Breast epithelium (tissue), 3 donors: ENCODE data around the gene TPT1.

Experiments used
- POLR2A ChIP-seq: fragments of 450-650 bp; IDR thresholded peaks from one replicate; pipeline ENCODE4 v1.6.1; 2016; ENCODE audit warnings: antibody characterized with exemption, mild to moderate bottlenecking, moderate library complexity
- POLR2AphosphoS5 ChIP-seq, 3 donors: sonication (generic); formaldehyde crosslinking; IDR thresholded peaks; one replicate each; pipeline ENCODE4 v1.6.1; 2017; ENCODE audit warnings: antibody characterized with exemption in 3 of 3
- TF ChIP-seq, protein P1 (sequence below), 3 donors: fragments of 450-650 bp; IDR thresholded peaks; one replicate each; pipeline ENCODE4 v1.5.1; 2016 to 2017; ENCODE audit warnings: antibody characterized with exemption in 3 of 3, mild to moderate bottlenecking in 3 of 3, moderate library complexity in 3 of 3

GRCh38 chr13:45368571-45368970 lies 27.6 kb upstream of the TPT1 start:
- TF ChIP-seq, protein P1, sequence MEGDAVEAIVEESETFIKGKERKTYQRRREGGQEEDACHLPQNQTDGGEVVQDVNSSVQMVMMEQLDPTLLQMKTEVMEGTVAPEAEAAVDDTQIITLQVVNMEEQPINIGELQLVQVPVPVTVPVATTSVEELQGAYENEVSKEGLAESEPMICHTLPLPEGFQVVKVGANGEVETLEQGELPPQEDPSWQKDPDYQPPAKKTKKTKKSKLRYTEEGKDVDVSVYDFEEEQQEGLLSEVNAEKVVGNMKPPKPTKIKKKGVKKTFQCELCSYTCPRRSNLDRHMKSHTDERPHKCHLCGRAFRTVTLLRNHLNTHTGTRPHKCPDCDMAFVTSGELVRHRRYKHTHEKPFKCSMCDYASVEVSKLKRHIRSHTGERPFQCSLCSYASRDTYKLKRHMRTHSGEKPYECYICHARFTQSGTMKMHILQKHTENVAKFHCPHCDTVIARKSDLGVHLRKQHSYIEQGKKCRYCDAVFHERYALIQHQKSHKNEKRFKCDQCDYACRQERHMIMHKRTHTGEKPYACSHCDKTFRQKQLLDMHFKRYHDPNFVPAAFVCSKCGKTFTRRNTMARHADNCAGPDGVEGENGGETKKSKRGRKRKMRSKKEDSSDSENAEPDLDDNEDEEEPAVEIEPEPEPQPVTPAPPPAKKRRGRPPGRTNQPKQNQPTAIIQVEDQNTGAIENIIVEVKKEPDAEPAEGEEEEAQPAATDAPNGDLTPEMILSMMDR (IDR thresholded peaks at IDR 0.05), result no peak
- TF ChIP-seq POLR2AphosphoS5 (IDR thresholded peaks at IDR 0.05) (no peak), POLR2A (no peak)
